ENCODE measurements around the gene ETFDH.

Gene ETFDH

GRCh38 chr4:158756588-158756987 lies 84.5 kb downstream of the ETFDH start:
- DNase-seq = no peak

- DNase-seq = no peak
These were observed 86.0 kb downstream of the ETFDH start for GRCh38 chr4:158758142-158758541.

- no peak for DNase-seq
These were observed 86.6 kb downstream of the ETFDH start for GRCh38 chr4:158758703-158759102.

Measured in activated T-cell treated with anti-CD3 and anti-CD28 coated beads, Interleukin-2, amount 50 U/mL, for 48 hours (primary cell).